HG03521 (cell line): ENCODE data around the gene ZCCHC14.
"Not testable (repeated sequence)": the region's sequence is repeated elsewhere in the genome, so short reads cannot be mapped to it uniquely, and the experiment has no call there.

Source experiments
- ATAC-seq: cut with Tn5 transposase; IDR thresholded peaks from one replicate; pipeline ENCODE4 v1.9.1; 2021; ENCODE audit warnings: mild to moderate bottlenecking, moderate library complexity; ENCODE audit not compliant: unreplicated experiment

ZCCHC14 gene

GRCh38 chr16:87497767-87498290 lies 5.0 kb upstream of the ZCCHC14 start:
- not testable (repeated sequence) for ATAC-seq

- not testable (repeated sequence) for ATAC-seq
These were observed 4.4 kb upstream of the ZCCHC14 start for GRCh38 chr16:87497023-87497766.

GRCh38 chr16:87496447-87496801 lies 3.6 kb upstream of the ZCCHC14 start:
- no peak for ATAC-seq

- ATAC-seq, result no peak
These were observed 3.0 kb upstream of the ZCCHC14 start for GRCh38 chr16:87495578-87496446.

- no peak for ATAC-seq
These were observed 920 bp upstream of the ZCCHC14 start for GRCh38 chr16:87493608-87494280.

GRCh38 chr16:87492291-87492630 lies 563 bp downstream of the ZCCHC14 start:
- peak; percentile 7 for ATAC-seq

GRCh38 chr16:87491522-87492290 lies 1.1 kb downstream of the ZCCHC14 start:
- no peak for ATAC-seq

- ATAC-seq, result not testable (repeated sequence)
These were observed 1.9 kb downstream of the ZCCHC14 start for GRCh38 chr16:87490799-87491521.

- no peak for ATAC-seq
These were observed 2.6 kb downstream of the ZCCHC14 start for GRCh38 chr16:87490096-87490798.

GRCh38 chr16:87489434-87490045 lies 3.3 kb downstream of the ZCCHC14 start:
- no peak for ATAC-seq

- not testable (repeated sequence) for ATAC-seq
These were observed 3.9 kb downstream of the ZCCHC14 start for GRCh38 chr16:87488960-87489359.

- no peak for ATAC-seq
These were observed 5.4 kb downstream of the ZCCHC14 start for GRCh38 chr16:87487361-87487924.

- no peak for ATAC-seq
These were observed 6.0 kb downstream of the ZCCHC14 start for GRCh38 chr16:87486713-87487247.

GRCh38 chr16:87486282-87486681 lies 6.5 kb downstream of the ZCCHC14 start:
- ATAC-seq, result no peak

- ATAC-seq, result not testable (repeated sequence)
These were observed 7.0 kb downstream of the ZCCHC14 start for GRCh38 chr16:87485792-87486191.

- no peak for ATAC-seq
These were observed 8.1 kb downstream of the ZCCHC14 start for GRCh38 chr16:87484487-87485331.

- no peak for ATAC-seq
These were observed 9.3 kb downstream of the ZCCHC14 start for GRCh38 chr16:87483481-87483880.
